HG03442 (cell line): Measurements from ENCODE around the gene CRYZ.
A peak's percentile ranks its signal among the peaks of the same experiment; 100 is the strongest.
"Not testable (repeated sequence)": the region's sequence is repeated elsewhere in the genome, so short reads cannot be mapped to it uniquely, and the experiment has no call there.

Experiments used
- ATAC-seq: cut with Tn5 transposase; IDR thresholded peaks from one replicate; pipeline ENCODE4 v1.9.1; 2021; ENCODE audit warnings: mild to moderate bottlenecking, moderate library complexity; ENCODE audit not compliant: unreplicated experiment

CRYZ gene

DNA sequence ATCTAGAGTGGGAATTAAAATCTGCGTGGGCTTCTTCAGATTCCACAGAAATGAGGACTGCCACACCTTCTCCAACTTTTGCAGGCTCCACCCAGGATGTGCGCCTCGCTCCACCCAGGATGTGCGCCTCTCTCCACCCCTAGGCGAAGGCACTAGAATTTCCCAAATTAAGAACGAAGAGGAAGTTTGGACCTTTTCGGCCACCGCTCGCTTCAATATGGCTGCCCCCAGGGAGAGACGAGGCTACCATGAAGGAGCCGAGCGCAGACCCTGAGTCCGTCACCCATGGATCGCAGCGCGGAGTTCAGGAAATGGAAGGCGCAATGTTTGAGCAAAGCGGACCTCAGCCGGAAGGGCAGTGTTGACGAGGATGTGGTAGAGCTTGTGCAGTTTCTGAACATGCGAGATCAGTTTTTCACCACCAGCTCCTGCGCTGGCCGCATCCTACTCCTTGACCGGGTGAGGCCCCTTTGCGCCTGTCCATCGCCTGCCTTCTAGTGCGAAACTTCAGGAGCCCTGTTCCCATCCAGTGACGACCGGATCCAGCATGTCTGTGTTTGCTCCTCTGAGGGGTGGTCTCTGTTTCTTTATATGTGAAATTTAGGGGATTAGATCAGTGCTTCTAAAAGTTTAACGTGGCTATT, at the start of gene CRYZ, which contains the start of gene TYW3:
TSS of gene CRYZ (minus strand) at position 91 of the 644 bp plus-strand sequence. CDS start 8,229 bp downstream, outside the sequence.
TSS of gene TYW3 (plus strand) at position 193 of the 644 bp plus-strand sequence. CDS start at position 286, 93 bp downstream.
- ATAC-seq, result peak; percentile 71

- ATAC-seq, result no peak
These were observed 47.7 kb upstream of the CRYZ start for GRCh38 chr1:74780594-74780993.

DNA sequence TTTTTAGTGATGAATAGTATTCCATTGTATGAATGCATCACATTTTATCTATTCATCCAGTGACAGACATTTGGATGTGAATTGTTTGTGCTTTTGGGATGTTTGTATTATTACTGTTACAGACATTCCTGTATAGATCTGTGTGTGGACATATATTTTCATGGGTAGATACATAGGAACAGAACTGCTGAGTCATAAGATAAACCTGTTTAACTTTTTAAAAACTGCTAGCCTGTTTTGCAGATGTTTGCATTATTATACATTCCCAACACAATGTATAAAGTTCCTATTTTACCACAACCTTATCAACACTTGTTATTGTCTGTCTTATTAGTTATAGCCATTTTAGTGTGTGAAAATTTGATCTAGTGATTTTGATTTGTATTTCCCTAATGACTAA, 46.9 kb upstream of the CRYZ start:
- no peak for ATAC-seq

DNA sequence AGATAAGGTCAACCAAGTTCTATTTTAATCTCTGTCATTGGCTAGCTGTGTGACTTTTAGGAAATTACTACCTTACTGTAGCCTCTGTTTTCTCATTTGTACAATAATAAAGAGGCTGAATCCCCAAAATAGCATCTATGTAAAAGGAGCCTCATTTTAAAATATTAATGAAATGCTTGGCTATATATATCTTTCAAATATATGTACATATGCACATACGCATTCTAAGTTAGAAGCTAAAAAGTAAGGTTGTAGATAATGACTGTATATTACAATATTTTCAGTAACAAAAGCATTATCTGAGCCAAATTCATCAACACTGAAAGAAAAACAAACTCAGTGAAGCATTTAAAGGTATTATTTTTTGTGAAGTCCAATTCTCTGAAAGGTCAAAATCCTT, 44.7 kb upstream of the CRYZ start:
- no peak for ATAC-seq

GRCh38 chr1:74775735-74776134, 42.9 kb upstream of the CRYZ start:
- ATAC-seq, result no peak

- ATAC-seq, result no peak
These were observed 40.7 kb upstream of the CRYZ start for GRCh38 chr1:74773582-74773981.

DNA sequence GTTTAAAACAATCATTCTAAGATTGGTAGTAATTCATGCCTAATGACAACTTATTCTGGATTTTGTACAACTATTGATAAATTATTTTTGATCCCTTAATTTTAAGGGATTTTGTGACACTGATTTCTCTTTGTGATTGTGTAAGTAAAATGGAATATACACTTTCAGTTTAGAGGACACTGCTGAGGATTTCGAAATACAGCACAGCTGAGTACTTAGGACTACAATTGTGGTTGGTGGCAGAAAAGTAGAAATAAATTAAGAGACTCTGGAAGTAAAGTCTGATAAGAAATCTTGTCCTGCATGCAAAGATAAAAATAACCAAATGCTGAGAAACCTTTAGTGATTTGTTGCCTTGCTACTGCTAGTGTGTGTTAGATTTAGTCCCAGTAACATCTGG, 40.1 kb upstream of the CRYZ start:
- no peak for ATAC-seq

GRCh38 chr1:74771913-74772515, 39.2 kb upstream of the CRYZ start:
- peak; percentile 80 for ATAC-seq

GRCh38 chr1:74767490-74767889, 34.6 kb upstream of the CRYZ start:
- peak; percentile 56 for ATAC-seq

- ATAC-seq, result no peak
These were observed 33.7 kb upstream of the CRYZ start for GRCh38 chr1:74766579-74766978.

- no peak for ATAC-seq
These were observed 31.0 kb upstream of the CRYZ start for GRCh38 chr1:74763807-74764206.

DNA sequence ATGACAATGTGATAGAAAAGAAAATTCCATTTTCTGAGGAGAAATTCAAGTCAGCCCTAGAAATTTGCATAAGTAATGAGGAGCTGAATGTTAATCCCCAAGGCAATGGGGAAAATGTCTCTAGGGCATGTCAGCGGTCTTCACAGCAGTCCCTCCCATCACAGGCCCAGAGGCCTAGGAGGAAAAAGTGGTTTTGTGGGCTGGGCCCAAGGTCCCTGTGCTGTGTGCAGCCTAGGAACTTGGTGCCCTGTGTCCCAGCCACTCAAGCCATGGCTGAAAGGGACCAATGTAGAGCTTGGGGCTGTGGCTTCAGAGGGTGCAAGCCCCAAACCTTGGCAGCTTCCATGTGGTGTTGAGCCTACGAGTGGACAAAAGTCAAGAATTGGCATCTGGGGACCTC, 23.8 kb upstream of the CRYZ start:
- ATAC-seq, result not testable (repeated sequence)

DNA sequence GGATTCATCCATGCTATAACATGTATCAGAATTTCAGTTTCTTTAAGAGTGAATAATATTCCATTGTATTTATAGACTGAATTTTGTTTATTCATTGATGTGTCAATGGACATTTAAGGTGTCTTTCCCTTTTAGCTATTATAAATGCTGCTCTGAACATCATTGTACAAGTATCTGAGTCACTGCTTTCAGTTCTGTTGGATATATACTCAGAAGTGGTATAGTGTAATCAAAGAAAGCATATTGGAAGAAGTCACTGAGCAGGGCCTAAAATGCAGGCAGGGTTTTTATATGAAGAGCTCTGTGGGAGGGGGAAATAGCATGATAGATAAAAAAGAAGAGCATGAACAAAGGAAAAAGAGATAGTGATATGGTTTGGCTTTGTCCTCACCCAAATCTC, 22.6 kb upstream of the CRYZ start:
- ATAC-seq, result no peak

GRCh38 chr1:74753104-74753503, 20.3 kb upstream of the CRYZ start:
- no peak for ATAC-seq

- peak; percentile 74 for ATAC-seq
These were observed 16.1 kb upstream of the CRYZ start for GRCh38 chr1:74748960-74749359.

- not testable (repeated sequence) for ATAC-seq
These were observed 12.4 kb upstream of the CRYZ start for GRCh38 chr1:74745247-74745646.

GRCh38 chr1:74740307-74740980, 7.6 kb upstream of the CRYZ start:
- peak; percentile 50 for ATAC-seq

GRCh38 chr1:74737333-74737732, 4.5 kb upstream of the CRYZ start:
- no peak for ATAC-seq

- ATAC-seq, result peak; percentile 50
These were observed 994 bp upstream of the CRYZ start for GRCh38 chr1:74733604-74734484.

GRCh38 chr1:74732071-74732946, 541 bp downstream of the CRYZ start:
- peak; percentile 8 for ATAC-seq
